H1 (cell line): ENCODE data around the gene PPP1R9A. TPM values are rescaled to one million over a fixed set of nuclear protein-coding genes. Genes with fewer than 3 reads are reported as not detected.

Experiments used
- BRCA1 ChIP-seq: IDR thresholded peaks from 2 replicates; pipeline ENCODE4 v1.6.1; 2012; ENCODE audit warnings: low read depth, low read length, improper control_type of control experiment
- CHD1 ChIP-seq: IDR thresholded peaks from 2 replicates; pipeline ENCODE4 v1.6.1; 2012; ENCODE audit warnings: low read depth, low read length, improper control_type of control experiment
- CHD2 ChIP-seq: IDR thresholded peaks from 2 replicates; pipeline ENCODE4 v1.6.1; 2012; ENCODE audit warnings: low read length, improper control_type of control experiment
- RXRA ChIP-seq: IDR thresholded peaks from 2 replicates; pipeline ENCODE4 v1.6.1; 2011; ENCODE audit warnings: low read depth, mild to moderate bottlenecking, low read length, moderate library complexity; ENCODE audit not compliant: insufficient read depth
- polyA plus RNA-seq, 7 experiments: library from polyadenylated mRNA; depleted of rRNA in 3 of 7; stranded (reverse) in 5 of 7; unstranded in 2 of 7; fragments of >200 nt in 5 of 7; fragments of 200-250 nt in 2 of 7; gene quantifications; 1 replicate in 5 of 7; 2 replicates in 1 of 7; 4 replicates in 1 of 7; pipeline versions ENCODE4 v1.2.1 to v1.2.3, GENCODE V29; 2011 to 2013; ENCODE audit warnings: missing spikeins in 2 of 7, mixed read lengths in 2 of 7
- total RNA-seq: library from RNA; stranded (reverse); fragmentation: NEBNext Ultra II Directional; extraction: Animal tissue kit (Norgen Biotek cat#: 25700); gene quantifications from 2 replicates; pipeline ENCODE4 v1.2.1, GENCODE V29; 2021

Gene PPP1R9A
- total and polyA plus RNA-seq, 2 of the 8 experiments (the other 6 are each of a cell fraction or from before 2014, with no cell fraction given), result 3.0 to 20.3 TPM

DNA sequence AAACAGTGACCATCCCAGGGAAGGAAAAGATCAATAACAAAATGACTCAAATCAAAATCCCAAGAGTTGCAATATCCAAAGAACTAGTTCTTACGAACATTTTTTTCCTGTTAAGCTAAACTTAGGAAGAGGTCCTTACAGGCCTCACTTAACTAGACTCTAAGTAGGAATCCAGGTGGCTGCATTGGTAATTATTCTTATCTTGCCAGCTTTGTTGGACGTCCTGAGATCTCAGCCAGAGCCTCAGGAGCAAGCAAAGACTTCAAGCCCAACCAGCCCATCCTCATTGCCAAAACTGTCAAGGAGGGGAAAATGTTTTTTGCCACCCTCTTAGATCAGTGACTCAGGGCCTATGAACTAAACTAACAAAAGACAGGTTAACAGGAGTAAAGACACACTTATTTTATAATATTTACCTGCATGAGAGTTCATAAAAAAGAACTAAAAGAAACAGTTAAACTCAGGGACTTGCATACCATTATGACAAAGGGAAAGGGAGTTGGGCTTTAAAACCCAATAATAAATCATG is 18.3 kb upstream of the PPP1R9A start (continued):
- no peak for TF ChIP-seq RXRA
- no peak for TF ChIP-seq BRCA1
- TF ChIP-seq CHD1, result no peak
- no peak for TF ChIP-seq CHD2
